Fibroblast of pulmonary artery (primary cell): ENCODE results near the gene LAMA3.

ENCODE experiments used
- DNase-seq: peaks from one replicate; pipeline ENCODE4 v3.0.0-alpha.2; 2010; ENCODE audit warnings: low read depth
- H3K4me3 ChIP-seq: replicated peaks from 2 replicates; pipeline ENCODE4 v1.5.1; 2011; ENCODE audit warnings: low read depth, mild to moderate bottlenecking, control low read depth, low read length, moderate library complexity
- TF ChIP-seq, protein P1 (sequence below): IDR thresholded peaks from 2 replicates; pipeline ENCODE4 v1.5.1; 2011; ENCODE audit warnings: mild to moderate bottlenecking, control low read depth, low read length, inconsistent platforms; ENCODE audit errors: missing control alignments

The LAMA3 gene

DNA sequence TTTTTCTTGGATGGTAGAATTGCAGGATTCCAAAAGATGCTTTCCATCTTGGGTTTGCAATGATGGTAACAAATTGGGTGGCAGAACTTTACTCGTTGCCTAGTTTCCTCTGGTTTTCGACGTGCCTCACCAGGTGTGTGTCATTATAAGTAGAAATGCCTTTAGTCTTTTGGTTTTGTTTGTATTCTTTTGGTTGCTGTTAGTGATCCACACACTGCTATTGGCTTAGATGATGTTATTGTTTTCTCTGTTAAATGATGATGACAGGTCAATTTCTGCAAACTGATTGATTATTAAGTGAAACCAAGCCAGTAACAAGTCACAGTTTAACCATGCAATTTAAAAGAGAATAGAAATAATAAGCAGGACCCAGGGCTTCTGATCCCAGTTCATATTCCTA is 6.1 kb upstream of the LAMA3 start:
- H3K4me3 ChIP-seq, result no peak overlapping the region
- no peak for DNase-seq
- TF ChIP-seq, protein P1, sequence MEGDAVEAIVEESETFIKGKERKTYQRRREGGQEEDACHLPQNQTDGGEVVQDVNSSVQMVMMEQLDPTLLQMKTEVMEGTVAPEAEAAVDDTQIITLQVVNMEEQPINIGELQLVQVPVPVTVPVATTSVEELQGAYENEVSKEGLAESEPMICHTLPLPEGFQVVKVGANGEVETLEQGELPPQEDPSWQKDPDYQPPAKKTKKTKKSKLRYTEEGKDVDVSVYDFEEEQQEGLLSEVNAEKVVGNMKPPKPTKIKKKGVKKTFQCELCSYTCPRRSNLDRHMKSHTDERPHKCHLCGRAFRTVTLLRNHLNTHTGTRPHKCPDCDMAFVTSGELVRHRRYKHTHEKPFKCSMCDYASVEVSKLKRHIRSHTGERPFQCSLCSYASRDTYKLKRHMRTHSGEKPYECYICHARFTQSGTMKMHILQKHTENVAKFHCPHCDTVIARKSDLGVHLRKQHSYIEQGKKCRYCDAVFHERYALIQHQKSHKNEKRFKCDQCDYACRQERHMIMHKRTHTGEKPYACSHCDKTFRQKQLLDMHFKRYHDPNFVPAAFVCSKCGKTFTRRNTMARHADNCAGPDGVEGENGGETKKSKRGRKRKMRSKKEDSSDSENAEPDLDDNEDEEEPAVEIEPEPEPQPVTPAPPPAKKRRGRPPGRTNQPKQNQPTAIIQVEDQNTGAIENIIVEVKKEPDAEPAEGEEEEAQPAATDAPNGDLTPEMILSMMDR, result no peak

DNA sequence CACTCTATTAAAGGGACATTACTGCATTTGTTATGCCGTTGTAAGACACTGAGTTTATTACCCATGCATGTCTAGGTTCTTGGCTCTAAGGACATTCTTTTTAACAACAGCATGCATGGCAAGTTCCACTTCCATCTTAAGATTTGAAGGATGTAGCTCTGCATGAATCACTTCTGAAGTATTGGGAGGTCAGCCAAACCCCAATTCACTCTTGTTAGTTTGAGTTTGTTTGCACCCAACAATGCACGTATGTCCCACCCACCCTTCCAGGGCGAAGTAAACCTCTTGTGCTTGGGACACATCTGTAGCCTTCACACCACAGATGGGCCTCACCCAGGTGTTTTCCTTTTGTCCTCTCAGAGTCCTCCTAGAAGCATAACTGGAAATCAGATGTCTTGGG is 5.6 kb upstream of the LAMA3 start:
- peak; percentile 25 for DNase-seq
- H3K4me3 ChIP-seq, result no peak overlapping the region
- TF ChIP-seq, protein P1, result no peak

DNA sequence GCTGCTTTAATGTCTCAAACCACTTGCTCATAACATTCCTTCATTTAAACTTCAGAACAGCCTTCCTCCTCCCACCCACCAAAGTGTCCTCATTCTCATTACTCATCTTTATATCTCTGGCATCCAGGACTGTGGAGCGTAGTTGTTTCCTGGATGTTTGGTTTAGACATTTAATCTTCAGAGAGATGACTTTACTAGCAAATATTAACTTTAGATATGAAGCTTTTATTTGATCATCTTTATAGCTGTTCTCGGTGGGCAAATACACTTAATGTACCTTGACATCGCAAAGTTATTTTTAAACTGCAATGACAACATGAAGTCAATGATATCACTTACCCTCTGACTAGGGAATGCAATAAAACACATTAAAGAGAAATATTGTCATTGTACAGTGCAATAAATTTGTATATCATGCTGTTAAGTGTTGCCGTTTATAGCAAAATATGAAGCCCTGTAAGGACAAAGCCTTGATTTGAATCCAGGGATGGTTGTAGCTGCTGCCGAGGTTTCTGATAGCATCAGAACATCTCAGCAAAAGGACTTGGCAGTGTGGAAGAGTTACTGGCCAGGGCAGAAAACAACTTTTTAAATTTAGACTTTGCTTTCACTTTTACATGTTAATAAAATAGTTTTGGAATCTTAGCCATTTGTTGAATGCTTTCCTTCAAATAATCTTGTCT is 4.6 kb upstream of the LAMA3 start:
- no peak overlapping the region for H3K4me3 ChIP-seq
- DNase-seq, result peak; percentile 40

DNA sequence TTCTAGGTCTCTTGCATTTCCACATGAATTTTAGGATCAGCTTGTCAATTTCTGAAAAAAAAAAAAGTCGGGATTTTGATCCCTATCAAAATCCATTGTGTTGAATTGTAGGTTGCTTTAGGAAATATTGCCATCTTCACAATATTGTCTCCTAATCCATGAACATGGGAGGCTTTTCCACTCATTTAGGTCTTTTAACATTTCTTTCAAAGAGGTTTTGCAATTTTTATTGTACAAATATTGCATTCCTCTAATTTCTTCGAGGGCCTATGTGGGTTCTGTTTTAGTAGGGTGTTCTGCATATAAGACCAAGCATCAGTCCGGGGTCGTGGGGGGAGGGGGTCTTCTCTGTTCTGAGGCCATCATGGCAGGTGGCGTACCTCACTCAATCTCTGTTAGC is 725 bp upstream of the LAMA3 start:
- H3K4me3 ChIP-seq, result no peak overlapping the region
- no peak for DNase-seq

More for the DNA sequence above, 4.6 kb upstream of the LAMA3 start:
- TF ChIP-seq, protein P1, result no peak

DNA sequence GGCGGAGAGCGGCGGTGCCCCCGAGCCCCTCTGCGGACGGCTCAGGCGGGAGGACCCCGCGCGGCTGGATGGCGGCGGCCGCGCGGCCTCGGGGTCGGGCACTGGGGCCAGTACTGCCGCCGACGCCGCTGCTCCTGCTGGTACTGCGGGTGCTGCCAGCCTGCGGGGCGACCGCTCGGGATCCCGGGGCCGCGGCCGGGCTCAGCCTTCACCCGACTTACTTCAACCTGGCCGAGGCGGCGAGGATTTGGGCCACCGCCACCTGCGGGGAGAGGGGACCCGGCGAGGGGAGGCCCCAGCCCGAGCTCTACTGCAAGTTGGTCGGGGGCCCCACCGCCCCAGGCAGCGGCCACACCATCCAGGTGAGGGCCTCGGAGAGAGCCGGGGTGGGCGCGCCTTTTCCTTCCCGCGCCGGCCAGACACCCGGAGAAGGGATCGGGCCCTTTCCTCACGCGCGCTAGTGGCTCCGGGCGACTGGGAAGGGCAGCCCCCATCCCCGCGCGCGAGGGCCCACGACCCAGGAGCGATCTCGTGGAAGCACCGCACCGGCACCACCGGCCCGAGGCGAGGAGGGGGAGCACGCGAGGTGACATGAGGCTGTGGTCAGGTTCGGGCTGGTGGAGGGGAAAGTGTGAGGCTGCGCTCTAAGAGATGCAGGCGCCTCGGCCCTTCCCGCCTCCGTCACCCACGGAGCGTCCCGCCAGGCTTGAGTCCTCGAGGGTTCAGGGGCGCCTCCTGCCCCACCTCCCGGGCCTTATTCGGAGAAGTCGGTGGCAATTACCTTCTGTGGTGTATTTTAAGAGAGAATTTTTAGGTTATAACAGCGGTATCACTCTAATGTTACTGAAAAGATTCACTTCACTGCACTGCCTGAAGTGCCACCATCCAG is 607 bp downstream of the LAMA3 start:
- no peak for DNase-seq
- TF ChIP-seq, protein P1, result no peak

More for the DNA sequence above, 725 bp upstream of the LAMA3 start:
- TF ChIP-seq, protein P1, result no peak

DNA sequence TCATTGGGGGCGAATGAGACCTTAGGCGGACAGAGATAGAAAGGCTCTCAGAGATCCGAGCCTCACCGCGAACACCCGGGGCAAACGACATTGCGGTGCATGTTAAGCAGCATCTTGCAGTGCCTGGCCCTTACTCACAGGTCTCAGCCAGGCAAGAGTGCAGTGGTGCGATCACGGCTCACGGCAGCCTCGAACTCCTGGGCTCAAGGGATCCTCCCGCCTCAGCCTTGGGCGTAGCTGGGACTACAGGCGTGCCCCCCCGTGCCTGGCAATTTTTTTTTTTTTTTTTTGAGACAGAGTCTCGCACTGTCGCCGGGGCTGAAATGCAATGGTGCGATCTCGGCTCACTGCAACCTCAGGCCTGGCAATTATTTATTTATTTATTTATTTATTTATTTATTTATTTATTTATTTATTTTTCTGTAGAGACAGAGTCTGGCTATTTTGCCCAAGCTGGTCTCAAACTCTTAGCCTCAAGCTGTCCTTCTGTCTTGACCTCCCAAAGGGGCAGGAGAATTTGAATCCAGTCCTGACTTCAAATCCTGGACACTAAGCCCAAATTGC is 1.3 kb downstream of the LAMA3 start:
- DNase-seq, result no peak
- no peak overlapping the region for H3K4me3 ChIP-seq
- TF ChIP-seq, protein P1, result no peak

More for the DNA sequence above, 607 bp downstream of the LAMA3 start:
- peak overlapping the region; percentile 46 for H3K4me3 ChIP-seq
